Lower leg skin (tissue), 4 donors: Measurements from ENCODE around the gene ELOB. TPM values are rescaled to one million over a fixed set of nuclear protein-coding genes. Genes with fewer than 3 reads are reported as not detected.

Source experiments
- DNase-seq, 2 donors: peaks; one replicate each; pipeline ENCODE4 v3.0.0-alpha.2; 2019; ENCODE audit warnings: low spot score in 2 of 2
- H3K4me3 ChIP-seq: fragments of 200-600 bp; sonication (generic); 2 replicates; pipeline ENCODE4 v1.5.1; 2017; ENCODE audit warnings: mild to moderate bottlenecking, low read depth; ENCODE audit not compliant: poor library complexity, severe bottlenecking
- POLR2A ChIP-seq, 2 donors: fragments of 450-650 bp; IDR thresholded peaks; one replicate each; pipeline ENCODE4 v1.6.1; 2016 to 2017; ENCODE audit warnings: antibody characterized with exemption in 2 of 2, mild to moderate bottlenecking in 1 of 2, moderate library complexity in 1 of 2
- WGBS, 2 donors: methylation state at CpG; one replicate each; pipeline ENCODE4 v1.1.5; 2018; 5-methylcytosine and 5-hydroxymethylcytosine counted together
- intact Hi-C: fragments of 100-400 bp; cut with DNase I; formaldehyde crosslinking; loops from one replicate; pipeline ENCODE4 v1.15.0; 2023; ENCODE audit warnings: low total_unique reads
- total RNA-seq, 4 donors: library from RNA; depleted of rRNA; stranded (reverse); fragments of >200 nt; gene quantifications; one replicate each; pipeline ENCODE4 v1.1.0, GENCODE V29; 2016
- TF ChIP-seq, protein P1 (sequence below), 3 donors: fragments of 450-650 bp; IDR thresholded peaks; one replicate each; pipeline ENCODE4 v1.5.1; 2016; ENCODE audit warnings: antibody characterized with exemption in 3 of 3, mild to moderate bottlenecking in 3 of 3, moderate library complexity in 2 of 3

Gene ELOB
- total RNA-seq, 4 donors from 2014 or later, result 244 to 2,128 (median 328) TPM

DNA sequence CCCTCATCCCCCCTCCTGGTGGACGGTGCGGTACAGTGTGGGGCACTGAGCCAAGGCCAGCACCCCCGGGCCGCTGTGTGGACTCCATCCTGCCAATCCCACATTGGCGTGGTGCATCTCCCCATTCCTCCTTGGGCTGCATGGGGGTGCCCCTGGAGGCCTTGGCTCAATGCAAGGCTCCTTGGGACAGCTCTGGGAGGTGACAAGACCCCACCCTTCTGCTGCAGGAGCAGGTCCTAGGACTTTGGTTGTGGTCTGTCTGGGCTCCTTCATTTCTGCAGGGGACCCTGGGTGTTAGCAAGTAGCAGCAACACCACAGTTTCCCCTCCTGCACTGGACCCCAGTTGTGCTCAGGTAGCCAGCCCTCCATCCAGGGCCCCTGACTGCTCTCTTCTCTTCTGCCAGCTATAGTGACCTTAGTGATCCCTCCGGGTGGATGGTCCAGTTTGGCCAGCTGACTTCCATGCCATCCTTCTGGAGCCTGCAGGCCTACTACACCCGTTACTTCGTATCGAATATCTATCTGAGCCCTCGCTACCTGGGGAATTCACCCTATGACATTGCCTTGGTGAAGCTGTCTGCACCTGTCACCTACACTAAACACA lies 41.3 kb upstream of the ELOB start:
- WGBS, 2 donors, result 72 to 73% methylated on average over 10 of the region's 10 CpGs
- DNase-seq, result no peak
- intact Hi-C loops, result no loop called here
- no peak overlapping the region for H3K4me3 ChIP-seq
- TF ChIP-seq, protein P1, sequence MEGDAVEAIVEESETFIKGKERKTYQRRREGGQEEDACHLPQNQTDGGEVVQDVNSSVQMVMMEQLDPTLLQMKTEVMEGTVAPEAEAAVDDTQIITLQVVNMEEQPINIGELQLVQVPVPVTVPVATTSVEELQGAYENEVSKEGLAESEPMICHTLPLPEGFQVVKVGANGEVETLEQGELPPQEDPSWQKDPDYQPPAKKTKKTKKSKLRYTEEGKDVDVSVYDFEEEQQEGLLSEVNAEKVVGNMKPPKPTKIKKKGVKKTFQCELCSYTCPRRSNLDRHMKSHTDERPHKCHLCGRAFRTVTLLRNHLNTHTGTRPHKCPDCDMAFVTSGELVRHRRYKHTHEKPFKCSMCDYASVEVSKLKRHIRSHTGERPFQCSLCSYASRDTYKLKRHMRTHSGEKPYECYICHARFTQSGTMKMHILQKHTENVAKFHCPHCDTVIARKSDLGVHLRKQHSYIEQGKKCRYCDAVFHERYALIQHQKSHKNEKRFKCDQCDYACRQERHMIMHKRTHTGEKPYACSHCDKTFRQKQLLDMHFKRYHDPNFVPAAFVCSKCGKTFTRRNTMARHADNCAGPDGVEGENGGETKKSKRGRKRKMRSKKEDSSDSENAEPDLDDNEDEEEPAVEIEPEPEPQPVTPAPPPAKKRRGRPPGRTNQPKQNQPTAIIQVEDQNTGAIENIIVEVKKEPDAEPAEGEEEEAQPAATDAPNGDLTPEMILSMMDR (IDR thresholded peaks at IDR 0.05), result no peak
- no peak for TF ChIP-seq POLR2A (IDR thresholded peaks at IDR 0.05)

DNA sequence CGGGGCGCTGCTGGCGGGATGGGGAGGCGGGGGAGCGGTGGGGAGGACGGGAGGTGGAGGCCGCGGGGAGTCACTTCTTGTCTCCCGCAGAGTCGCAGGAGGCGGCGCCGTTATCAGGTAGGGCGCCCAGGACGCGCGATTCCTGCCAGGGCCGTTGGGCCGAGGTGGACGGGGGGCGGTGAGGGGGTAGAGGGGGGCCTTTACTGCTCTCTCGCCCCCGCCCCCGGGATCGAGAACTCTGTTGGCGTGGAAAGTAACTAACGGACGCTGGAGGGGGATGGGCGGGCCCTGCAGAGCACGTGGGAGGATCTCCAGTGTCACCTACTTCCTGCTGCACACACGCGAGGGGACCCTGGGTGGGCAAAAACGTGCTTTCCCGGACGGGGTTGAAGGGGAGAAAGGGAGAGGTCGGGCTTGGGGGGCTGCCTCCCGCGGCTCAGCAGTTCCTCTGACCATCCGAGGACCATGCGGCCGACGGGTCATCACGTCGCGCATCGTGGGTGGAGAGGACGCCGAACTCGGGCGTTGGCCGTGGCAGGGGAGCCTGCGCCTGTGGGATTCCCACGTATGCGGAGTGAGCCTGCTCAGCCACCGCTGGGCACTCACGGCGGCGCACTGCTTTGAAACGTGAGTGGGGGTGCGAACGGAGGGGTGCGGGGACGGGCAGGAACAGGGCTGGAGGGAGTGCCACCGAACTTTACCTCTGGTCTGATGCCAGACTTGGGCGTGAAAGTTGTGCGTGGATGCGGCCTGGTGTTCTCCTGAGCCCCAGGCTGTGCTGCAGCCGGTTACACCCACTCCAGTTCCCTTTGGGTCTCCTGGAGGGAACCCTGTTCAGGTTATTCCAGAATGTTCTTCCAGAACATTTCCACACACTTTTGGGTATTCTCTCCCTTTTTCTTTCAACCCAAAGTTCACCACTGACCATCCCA lies 40.5 kb upstream of the ELOB start:
- WGBS, 2 donors, result 61 to 77% methylated on average over 52 to 68 of the region's 68 CpGs
- DNase-seq, result no peak
- no peak overlapping the region for H3K4me3 ChIP-seq
- TF ChIP-seq POLR2A (IDR thresholded peaks at IDR 0.05), result no peak
- TF ChIP-seq, protein P1 (IDR thresholded peaks at IDR 0.05), result no peak
- intact Hi-C loops, result no loop called here

GRCh38 chr16:2816751-2817339 lies 39.8 kb upstream of the ELOB start, which contains the start of gene PRSS21:
TSS of gene PRSS21 (plus strand) at chr16:2817237. CDS start at chr16:2817269, 32 bp downstream.
- no peak within 1 kb of the TSS for H3K4me3 ChIP-seq
- TF ChIP-seq, protein P1 (IDR thresholded peaks at IDR 0.05), result no peak
- no peak for TF ChIP-seq POLR2A (IDR thresholded peaks at IDR 0.05)
- DNase-seq, result no peak
- intact Hi-C loops, result no loop called here
- WGBS, 2 donors, result 50 to 72% methylated on average over 17 to 25 of the region's 28 CpGs

GRCh38 chr16:2815299-2815771 lies 38.3 kb upstream of the ELOB start:
- intact Hi-C loops, result no loop called here
- 81 to 85% methylated on average over 5 to 10 of the region's 10 CpGs for WGBS, 2 donors
- no peak for DNase-seq
- TF ChIP-seq, protein P1 (IDR thresholded peaks at IDR 0.05), result no peak
- TF ChIP-seq POLR2A (IDR thresholded peaks at IDR 0.05), result no peak
- no peak overlapping the region for H3K4me3 ChIP-seq

DNA sequence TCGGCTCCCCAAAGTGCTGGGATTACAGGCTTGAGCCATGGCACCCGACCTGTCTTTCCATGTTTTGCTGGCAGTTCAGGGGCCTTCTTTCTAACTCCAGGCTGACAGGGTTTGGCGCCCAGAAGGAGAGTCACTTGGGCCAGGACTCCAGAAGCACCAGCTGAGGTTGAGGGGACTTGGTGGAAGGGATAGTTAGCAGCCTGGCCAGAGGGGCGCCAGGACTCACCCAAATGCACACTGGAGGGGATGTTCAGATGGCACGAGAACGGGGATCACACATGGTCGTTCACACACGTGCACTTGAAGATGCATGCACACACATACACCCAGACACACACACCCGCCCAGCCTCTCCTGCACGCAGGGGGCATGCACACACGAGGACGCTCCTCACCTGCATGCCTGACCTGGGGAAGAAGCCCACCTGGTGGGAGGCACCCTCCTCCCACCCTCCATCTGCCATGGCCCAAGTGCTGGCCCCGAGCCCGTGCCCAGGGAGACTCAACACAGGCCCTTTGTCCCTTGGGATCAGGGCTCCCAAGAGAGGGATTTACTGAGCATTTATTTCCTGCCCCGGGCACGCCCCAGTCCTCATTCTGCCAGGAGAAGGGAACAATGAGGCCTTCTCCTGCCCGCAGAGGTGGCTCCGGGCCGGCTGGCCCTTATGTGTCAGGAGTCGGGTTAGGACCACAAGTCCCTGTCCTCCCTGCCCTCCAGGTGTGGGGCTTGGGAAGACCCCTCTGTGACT lies 37.6 kb upstream of the ELOB start:
- TF ChIP-seq, protein P1 (IDR thresholded peaks at IDR 0.05), result no peak
- TF ChIP-seq POLR2A (IDR thresholded peaks at IDR 0.05), result no peak
- no peak overlapping the region for H3K4me3 ChIP-seq
- intact Hi-C loops, result no loop called here
- WGBS, 2 donors, result 76 to 87% methylated on average over 19 to 20 of the region's 20 CpGs
- DNase-seq, result no peak
